GM12873 (cell line): ENCODE results near the gene CPNE4.

Source experiments
- CTCF ChIP-seq: IDR thresholded peaks from 2 replicates; pipeline ENCODE4 v1.5.1; 2012; ENCODE audit warnings: low read depth, mild to moderate bottlenecking, moderate library complexity, low read length, control low read depth; ENCODE audit not compliant: insufficient read depth; ENCODE audit errors: missing control alignments

The CPNE4 gene

GRCh38 chr3:131739211-131739610 is 295.6 kb downstream of the CPNE4 start:
- TF ChIP-seq CTCF, result no peak

GRCh38 chr3:131738095-131738494 is 296.7 kb downstream of the CPNE4 start:
- TF ChIP-seq CTCF, result no peak

DNA sequence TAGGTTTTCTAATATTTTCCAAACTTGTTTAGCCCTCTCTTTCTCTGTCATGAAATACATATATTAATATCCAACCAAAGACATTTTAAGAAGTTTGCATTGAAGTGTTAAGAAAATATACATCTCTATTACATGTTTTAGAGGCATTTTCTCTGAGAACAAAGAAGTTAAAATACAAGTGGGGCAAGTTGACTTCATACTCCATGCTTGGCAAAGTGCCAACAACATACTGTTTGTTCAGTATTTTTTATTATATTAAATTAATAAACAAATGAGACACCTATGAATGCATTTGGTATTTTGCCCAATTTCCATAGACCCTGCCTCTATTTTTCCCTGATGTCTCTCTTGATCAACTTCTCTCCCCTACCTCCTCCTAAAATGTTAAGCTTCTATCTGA is 299.3 kb downstream of the CPNE4 start:
- no peak for TF ChIP-seq CTCF

DNA sequence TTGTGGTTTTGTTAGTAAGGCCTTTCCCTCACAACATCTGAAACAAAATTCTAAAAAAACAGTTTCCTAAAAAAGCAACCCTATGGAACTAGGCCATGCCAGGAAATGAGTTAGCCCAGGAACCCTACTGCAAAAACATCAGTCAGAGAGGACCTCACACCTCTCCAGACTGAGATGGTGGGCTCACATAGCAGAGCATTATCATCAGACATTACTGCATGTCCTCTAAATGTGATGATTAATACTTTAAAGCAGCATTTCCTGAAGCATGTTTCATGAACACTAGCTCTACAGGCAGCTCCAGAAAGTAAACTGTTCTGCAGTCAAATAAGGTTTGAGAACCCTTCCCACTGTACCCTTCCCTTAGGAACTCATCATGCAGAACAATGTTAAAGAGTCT is 299.7 kb downstream of the CPNE4 start:
- TF ChIP-seq CTCF, result no peak

DNA sequence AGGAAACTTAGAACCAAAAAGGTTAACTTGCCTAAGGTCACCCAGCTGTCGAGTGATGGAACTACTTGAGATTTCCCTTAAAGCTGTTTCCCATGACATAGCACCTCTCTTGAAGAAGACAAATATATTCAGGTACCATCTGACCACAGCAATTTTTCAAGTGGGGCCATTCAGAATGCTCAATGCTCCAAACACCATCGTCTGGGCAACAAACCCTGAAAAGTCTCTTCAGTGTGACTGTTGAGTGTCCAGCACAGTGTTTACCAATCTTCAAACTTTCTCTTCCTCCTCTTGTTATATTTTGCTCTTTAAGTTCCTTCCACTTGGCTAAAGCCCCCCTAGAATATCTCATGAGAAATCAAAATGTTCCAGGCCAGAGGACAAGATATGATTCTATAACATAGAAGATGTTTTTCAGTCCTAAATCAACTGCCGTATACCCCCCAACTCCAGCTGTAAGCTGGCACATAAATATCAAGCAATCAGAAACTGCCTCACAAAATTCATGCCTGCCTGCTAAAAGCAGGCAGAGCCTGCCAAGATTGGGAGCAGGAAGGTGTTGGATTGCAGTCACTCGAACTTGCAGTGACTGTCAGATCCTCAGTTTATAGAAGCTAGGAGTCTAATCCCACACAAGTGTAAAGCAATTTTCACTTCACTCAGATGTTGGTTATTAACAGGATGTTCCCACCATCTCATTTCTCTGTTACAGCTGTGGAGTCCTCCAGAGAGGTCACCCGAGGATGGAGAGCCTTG is 301.6 kb downstream of the CPNE4 start:
- no peak for TF ChIP-seq CTCF

- TF ChIP-seq CTCF, result no peak
These were observed 303.1 kb downstream of the CPNE4 start for GRCh38 chr3:131731709-131732108.

DNA sequence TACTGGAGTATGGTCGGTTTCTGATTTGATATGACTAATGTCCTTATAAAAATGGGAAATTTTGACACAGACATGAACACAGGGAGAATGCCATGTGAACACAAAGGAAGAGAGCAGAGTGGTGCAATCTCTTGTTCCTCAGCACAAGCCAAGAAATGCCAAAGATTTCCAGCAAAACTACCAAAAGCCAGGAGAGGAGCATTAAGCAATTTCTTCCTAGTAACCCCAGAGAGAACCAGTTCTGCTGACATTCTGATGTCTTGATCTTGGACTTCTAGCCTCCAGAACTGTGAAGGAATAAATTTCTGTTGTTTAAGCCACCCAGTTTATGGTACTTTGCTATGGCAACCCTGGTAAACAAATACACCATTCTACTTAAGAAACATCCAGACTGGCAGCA is 304.2 kb downstream of the CPNE4 start:
- TF ChIP-seq CTCF, result no peak
